Right lobe of liver (tissue), 6 donors: ENCODE measurements around the gene SF3A1. TPM values are rescaled to one million over a fixed set of nuclear protein-coding genes. Genes with fewer than 3 reads are reported as not detected.

ENCODE experiments used
- ATAC-seq, 4 donors: fragments of 200-7000 bp; cut with Tn5 transposase; one replicate each; pipeline ENCODE4 v1.9.1; 2020; ENCODE audit warnings: mild to moderate bottlenecking in 4 of 4, moderate library complexity in 4 of 4
- DNase-seq, 3 donors: peaks; one replicate each; pipeline ENCODE4 v3.0.0-alpha.2; 2020
- H3K27ac ChIP-seq, 3 donors: fragments of 200-600 bp; one replicate each; pipeline ENCODE4 v1.8.0; 2022
- H3K27me3 ChIP-seq, 2 donors: fragments of 200-600 bp; one replicate each; pipeline ENCODE4 v1.8.0; 2022
- H3K36me3 ChIP-seq, 4 donors: fragments of 200-600 bp; sonication (generic) in 1 of 4; one replicate each; pipeline versions ENCODE4 v1.5.1 to v1.8.0; 2017 to 2022; ENCODE audit warnings: control low read depth in 1 of 4
- H3K4me1 ChIP-seq, 4 donors: fragments of 200-600 bp; sonication (generic) in 1 of 4; one replicate each; pipeline versions ENCODE4 v1.5.1 to v1.8.0; 2017 to 2022; ENCODE audit warnings: control low read depth in 1 of 4
- H3K4me3 ChIP-seq, 3 donors: fragments of 200-600 bp; one replicate each; pipeline ENCODE4 v1.8.0; 2022
- H3K9me3 ChIP-seq, 4 donors: fragments of 200-600 bp; sonication (generic) in 1 of 4; one replicate each; pipeline versions ENCODE4 v1.5.1 to v1.8.0; 2017 to 2022; ENCODE audit warnings: control low read depth in 1 of 4
- POLR2A ChIP-seq: fragments of 450-650 bp; IDR thresholded peaks from one replicate; pipeline ENCODE4 v1.6.1; 2017; ENCODE audit warnings: antibody characterized with exemption, mild to moderate bottlenecking
- WGBS: methylation state at CpG from one replicate; pipeline ENCODE4 v1.1.6; 2018; ENCODE audit warnings: low coverage, low lambda C conversion rate; ENCODE audit not compliant: insufficient coverage; ENCODE audit errors: missing lambda C conversion rate; 5-methylcytosine and 5-hydroxymethylcytosine counted together
- intact Hi-C, 2 donors: fragments of 100-400 bp; cut with DNase I; formaldehyde crosslinking; loops; one replicate each; pipeline versions ENCODE4 v1.11.2 to v1.14.1; 2022
- total RNA-seq, 6 experiments: library from RNA; depleted of rRNA in 2 of 6; stranded (reverse); fragments of >200 nt in 2 of 6; fragmentation: NEBNext Ultra II Directional in 3 of 6; extraction: Animal tissue kit (Norgen Biotek cat#: 25700) in 3 of 6; gene quantifications; one replicate each; pipeline versions ENCODE4 v1.1.0 to v1.2.4, GENCODE V29; 2016 to 2023
- TF ChIP-seq, protein P1 (sequence below), 4 donors: fragments of 200-600 bp in 3 of 4; fragments of 450-650 bp in 1 of 4; IDR thresholded peaks; one replicate each; pipeline versions ENCODE4 v1.5.1 to v1.8.0; 2016 to 2022; ENCODE audit warnings: antibody characterized with exemption in 4 of 4, mild to moderate bottlenecking in 2 of 4
- donor health status: DM: no; HTN: yes; CAD: no.
- donor health status: DM: no; HTN: no; CAD: no.
- donor health status: DM: no; HTN: no; CAD: no.
- donor health status: DM: no; HTN: yes; CAD: no.
- donor health status: DM: no; HTN: yes; CAD: no.

SF3A1 gene
- total RNA-seq, 6 experiments from 2014 or later, result 42.6 to 72.8 (median 66.5) TPM

DNA sequence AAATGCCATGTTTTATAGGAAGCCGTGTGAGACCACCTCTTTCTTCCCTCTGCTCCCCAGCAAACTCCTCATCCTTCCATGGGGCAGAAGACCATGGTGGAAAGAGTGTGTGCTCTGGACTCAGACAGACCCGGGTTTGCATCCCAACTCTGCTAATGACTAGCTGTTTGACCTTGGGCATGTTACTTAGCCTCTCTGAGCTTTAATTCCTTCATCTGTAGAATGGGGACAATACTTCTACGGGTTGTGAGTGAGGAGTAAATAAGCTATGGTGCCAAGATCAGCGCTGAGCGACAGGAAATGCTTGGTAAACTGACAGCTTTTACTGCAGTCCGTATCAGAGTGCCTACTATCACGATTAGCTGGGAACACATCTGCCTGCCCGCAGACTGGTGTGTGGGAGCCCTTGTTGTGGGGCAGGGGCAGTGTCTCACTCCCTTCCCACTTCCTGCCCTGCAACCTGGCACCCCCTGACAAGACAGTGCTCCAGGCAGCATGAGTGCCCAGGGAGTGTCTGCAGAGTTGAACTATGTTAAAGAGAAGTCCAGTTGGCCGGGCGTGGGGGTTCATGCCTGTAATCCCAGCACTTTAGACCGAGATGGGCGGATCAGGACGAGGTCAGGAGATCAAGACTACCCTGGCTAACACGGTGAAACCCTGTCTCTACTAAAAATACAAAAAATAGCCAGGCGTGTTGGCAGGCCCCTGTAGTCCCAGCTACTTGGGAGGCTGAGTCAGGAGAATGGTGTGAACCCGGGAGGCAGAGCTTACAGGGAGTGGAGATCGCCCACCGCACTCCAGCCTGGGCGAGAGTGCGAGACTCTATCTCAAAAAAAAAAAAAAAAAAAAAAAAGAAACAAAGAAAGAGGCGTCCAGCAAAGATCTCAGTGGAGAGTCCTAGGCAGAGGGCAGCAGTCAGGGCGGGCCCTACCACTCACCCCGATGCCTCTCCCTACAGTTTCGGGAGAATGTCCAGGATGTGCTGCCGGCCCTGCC lies 42.3 kb upstream of the SF3A1 start:
- H3K27me3 ChIP-seq, result no peaks in the 10 kb centered on the region
- H3K4me3 ChIP-seq, result peak overlapping the region; percentile 64 to 99 (median 91)
- H3K36me3 ChIP-seq, result peaks cover 0 to 37% (median 3%) of the 10 kb centered on the region in 4 donors
- TF ChIP-seq, protein P1, sequence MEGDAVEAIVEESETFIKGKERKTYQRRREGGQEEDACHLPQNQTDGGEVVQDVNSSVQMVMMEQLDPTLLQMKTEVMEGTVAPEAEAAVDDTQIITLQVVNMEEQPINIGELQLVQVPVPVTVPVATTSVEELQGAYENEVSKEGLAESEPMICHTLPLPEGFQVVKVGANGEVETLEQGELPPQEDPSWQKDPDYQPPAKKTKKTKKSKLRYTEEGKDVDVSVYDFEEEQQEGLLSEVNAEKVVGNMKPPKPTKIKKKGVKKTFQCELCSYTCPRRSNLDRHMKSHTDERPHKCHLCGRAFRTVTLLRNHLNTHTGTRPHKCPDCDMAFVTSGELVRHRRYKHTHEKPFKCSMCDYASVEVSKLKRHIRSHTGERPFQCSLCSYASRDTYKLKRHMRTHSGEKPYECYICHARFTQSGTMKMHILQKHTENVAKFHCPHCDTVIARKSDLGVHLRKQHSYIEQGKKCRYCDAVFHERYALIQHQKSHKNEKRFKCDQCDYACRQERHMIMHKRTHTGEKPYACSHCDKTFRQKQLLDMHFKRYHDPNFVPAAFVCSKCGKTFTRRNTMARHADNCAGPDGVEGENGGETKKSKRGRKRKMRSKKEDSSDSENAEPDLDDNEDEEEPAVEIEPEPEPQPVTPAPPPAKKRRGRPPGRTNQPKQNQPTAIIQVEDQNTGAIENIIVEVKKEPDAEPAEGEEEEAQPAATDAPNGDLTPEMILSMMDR (IDR thresholded peaks at IDR 0.05), result no peak
- TF ChIP-seq POLR2A, result no peak
- peak in 2 of 3 donors; percentile 75 to 84 for DNase-seq
- intact Hi-C loops, result loop anchor here in 1 of 2 donors (10.0 kb wide), 1 partner anchor 76 kb away; the partner anchor contains the start of gene SEC14L3
- 27% methylated on average over 20 of the region's 25 CpGs for WGBS
- peaks cover 0 to 54% (median 26%) of the 10 kb centered on the region in 4 donors for H3K4me1 ChIP-seq
- peak overlapping the region in 2 of 3 donors; percentile 87 to 90 for H3K27ac ChIP-seq
- ATAC-seq, result peak; percentile 7 to 39 (median 26)
- H3K9me3 ChIP-seq, result no peaks in the 10 kb centered on the region

- Histone ChIP-seq H3K9me3 (no peaks in the 10 kb centered on the region), H3K4me3 (peak overlapping the region; percentile 64 to 99 (median 91)), H3K27ac (peak overlapping the region; percentile 66 to 94 (median 90)), H3K36me3 (peaks cover 0 to 32% (median 3%) of the 10 kb centered on the region in 4 donors), H3K27me3 (no peaks in the 10 kb centered on the region), H3K4me1 (peaks cover 0 to 54% (median 25%) of the 10 kb centered on the region in 4 donors)
- TF ChIP-seq, protein P1 (IDR thresholded peaks at IDR 0.05), result no peak
- TF ChIP-seq POLR2A, result peak; percentile 57
- peak; percentile 79 to 96 (median 91) for DNase-seq
- WGBS, result 9% methylated on average over 10 of the region's 11 CpGs
- intact Hi-C loops, result loop anchor here in 1 of 2 donors (10.0 kb wide), 1 partner anchor 77 kb away; the partner anchor contains the start of gene SEC14L3
- ATAC-seq, result peak; percentile 80 to 94 (median 88)
Observed at GRCh38 chr22:30397656-30398635, 41.3 kb upstream of the SF3A1 start.

GRCh38 chr22:30396871-30397655 lies 40.4 kb upstream of the SF3A1 start, which contains the start of gene SEC14L2:
Gene SEC14L2 (plus strand): TSS chr22:30397018. CDS start chr22:30397117, 99 bp downstream.
- Histone ChIP-seq H3K4me1 (peaks cover 0 to 53% (median 25%) of the 10 kb centered on the region in 4 donors), H3K9me3 (no peaks in the 10 kb centered on the region)
- TF ChIP-seq, protein P1 (IDR thresholded peaks at IDR 0.05), result no peak
- TF ChIP-seq POLR2A, result peak; percentile 81

More at GRCh38 chr22:30396871-30397655, 40.4 kb upstream of the SF3A1 start, which contains the start of gene SEC14L2:
- Histone ChIP-seq H3K27ac (peak within 1 kb of the TSS; percentile 66 to 94 (median 90)), H3K36me3 (peaks cover 0 to 25% (median 3%) of the 10 kb centered on the region in 4 donors), H3K27me3 (no peaks in the 10 kb centered on the region), H3K4me3 (peak within 1 kb of the TSS; percentile 64 to 99 (median 91))
- intact Hi-C loops, result loop anchor here in 1 of 2 donors (10.0 kb wide), 1 partner anchor 78 kb away; the partner anchor contains the start of gene SEC14L3
- DNase-seq (peak; percentile 87 to 93 (median 91)), ATAC-seq (peak; percentile 57 to 64 (median 60))
- WGBS, result no CpG with 5 or more reads among the region's 56 CpGs
